ENCODE measurements around the gene CARD8.
"Not testable (repeated sequence)": the region's sequence is repeated elsewhere in the genome, so short reads cannot be mapped to it uniquely, and the experiment has no call there.

CARD8 gene

GRCh38 chr19:48258350-48258749, 2.6 kb upstream of the CARD8 start:
- DNase-seq: no peak

GRCh38 chr19:48254529-48254970, 1.2 kb downstream of the CARD8 start:
- DNase-seq: no peak

GRCh38 chr19:48253999-48254398, 1.7 kb downstream of the CARD8 start:
- DNase-seq: no peak

GRCh38 chr19:48252609-48253008, 3.1 kb downstream of the CARD8 start:
- DNase-seq: no peak

GRCh38 chr19:48250290-48251025, 5.3 kb downstream of the CARD8 start:
- no peak for DNase-seq

GRCh38 chr19:48249502-48250014, 6.2 kb downstream of the CARD8 start:
- no peak for DNase-seq

GRCh38 chr19:48248081-48248833, 7.5 kb downstream of the CARD8 start:
- no peak for DNase-seq

GRCh38 chr19:48247212-48247611, 8.5 kb downstream of the CARD8 start:
- no peak for DNase-seq

GRCh38 chr19:48246101-48246500, 9.6 kb downstream of the CARD8 start:
- DNase-seq: no peak

- no peak for DNase-seq
These were observed 11.4 kb downstream of the CARD8 start for GRCh38 chr19:48244281-48244680.

GRCh38 chr19:48241771-48242170, 13.9 kb downstream of the CARD8 start:
- DNase-seq: not testable (repeated sequence)

- no peak for DNase-seq
These were observed 16.1 kb downstream of the CARD8 start for GRCh38 chr19:48239582-48240141.

- DNase-seq: no peak
These were observed 16.6 kb downstream of the CARD8 start for GRCh38 chr19:48239120-48239519.

GRCh38 chr19:48237057-48237456, 18.7 kb downstream of the CARD8 start:
- no peak for DNase-seq

GRCh38 chr19:48230555-48231129, 25.1 kb downstream of the CARD8 start:
- DNase-seq: no peak

- no peak for DNase-seq
These were observed 34.1 kb downstream of the CARD8 start for GRCh38 chr19:48221628-48222027.

- not testable (repeated sequence) for DNase-seq
These were observed 34.9 kb downstream of the CARD8 start for GRCh38 chr19:48220784-48221183.

- DNase-seq: no peak
These were observed 36.7 kb downstream of the CARD8 start for GRCh38 chr19:48218997-48219396.

GRCh38 chr19:48216933-48217332, 38.8 kb downstream of the CARD8 start:
- no peak for DNase-seq

- no peak for DNase-seq
These were observed 41.8 kb downstream of the CARD8 start for GRCh38 chr19:48213959-48214358.

- no peak for DNase-seq
These were observed 45.7 kb downstream of the CARD8 start for GRCh38 chr19:48210005-48210404.

- no peak for DNase-seq
These were observed 49.2 kb downstream of the CARD8 start for GRCh38 chr19:48206397-48207093.

Data from cortex of kidney (tissue), 1 donor.